ENCODE measurements around the gene SHOX.

GRCh38 chrX:653306-653705, 22.7 kb downstream of the SHOX start:
- TF ChIP-seq MAX (IDR thresholded peaks at IDR 0.05; ENCODE audit: low read depth) (no peak), CTCF (IDR thresholded peaks at IDR 0.05) (no peak), USF2 (IDR thresholded peaks at IDR 0.05; ENCODE audit: borderline replicate concordance, low read depth, low read length) (no peak), RCOR1 (IDR thresholded peaks at IDR 0.05; ENCODE audit: low read length) (no peak), POLR2AphosphoS5 (IDR thresholded peaks at IDR 0.05; ENCODE audit: low read depth, low read length) (no peak)

Measured in SK-N-SH (cell line).